Central memory CD8-positive, alpha-beta T cell (primary cell): ENCODE data around the gene HNRNPF.

Experiments used
- ATAC-seq: fragments of 150-1000 bp; cut with Tn5 transposase; replicated peaks from 2 replicates; pipeline ENCODE4 v1.10.0; 2022; ENCODE audit warnings: mild to moderate bottlenecking, moderate FRiP score, moderate number of reproducible peaks; ENCODE audit not compliant: poor library complexity, severe bottlenecking; ENCODE audit errors: extremely low read depth
- DNase-seq, 2 donors: peaks; one replicate each; pipeline ENCODE4 v3.0.0; 2021; ENCODE audit warnings: low spot score in 2 of 2
- H3K27ac Mint-ChIP-seq: one replicate; pipeline ENCODE4 v1.8.0; 2022; ENCODE audit warnings: low read depth, mild to moderate bottlenecking, moderate library complexity, mixed read lengths
- H3K27me3 Mint-ChIP-seq: one replicate; pipeline ENCODE4 v1.8.0; 2022; ENCODE audit warnings: mixed read lengths
- H3K36me3 Mint-ChIP-seq: one replicate; pipeline ENCODE4 v1.8.0; 2022; ENCODE audit warnings: mild to moderate bottlenecking, moderate library complexity, mixed read lengths; ENCODE audit not compliant: insufficient read depth
- H3K4me1 Mint-ChIP-seq: one replicate; pipeline ENCODE4 v1.8.0; 2022; ENCODE audit warnings: mixed read lengths
- H3K4me3 Mint-ChIP-seq: one replicate; pipeline ENCODE4 v1.8.0; 2022; ENCODE audit warnings: mild to moderate bottlenecking, moderate library complexity, mixed read lengths
- H3K9me3 Mint-ChIP-seq: one replicate; pipeline ENCODE4 v1.8.0; 2022; ENCODE audit warnings: mixed read lengths

Gene HNRNPF

GRCh38 chr10:43390759-43391158 is 18.2 kb downstream of the HNRNPF start:
- peaks cover 78% of the 10 kb centered on the region for H3K4me1 Mint-ChIP-seq
- no peaks in the 10 kb centered on the region for H3K9me3 Mint-ChIP-seq
- DNase-seq (no peak), ATAC-seq (peak; percentile 50)
- peak overlapping the region; percentile 5 for H3K4me3 Mint-ChIP-seq
- peaks cover 88% of the 10 kb centered on the region for H3K36me3 Mint-ChIP-seq
- peak overlapping the region; percentile 82 for H3K27ac Mint-ChIP-seq
- no peaks in the 10 kb centered on the region for H3K27me3 Mint-ChIP-seq

GRCh38 chr10:43390333-43390732 is 18.7 kb downstream of the HNRNPF start:
- Mint-ChIP-seq H3K27me3 (no peaks in the 10 kb centered on the region), H3K9me3 (no peaks in the 10 kb centered on the region), H3K4me3 (peak overlapping the region; percentile 5), H3K27ac (peak overlapping the region; percentile 82), H3K4me1 (peaks cover 76% of the 10 kb centered on the region), H3K36me3 (peaks cover 87% of the 10 kb centered on the region)
- no peak for ATAC-seq
- DNase-seq, result no peak

- Mint-ChIP-seq H3K27ac (peak overlapping the region; percentile 82), H3K27me3 (no peaks in the 10 kb centered on the region), H3K9me3 (no peaks in the 10 kb centered on the region), H3K4me3 (no peak overlapping the region), H3K4me1 (peaks cover 72% of the 10 kb centered on the region), H3K36me3 (peaks cover 83% of the 10 kb centered on the region)
- DNase-seq, result no peak
- ATAC-seq, result no peak
These were observed 19.1 kb downstream of the HNRNPF start for GRCh38 chr10:43389867-43390266.

- no peaks in the 10 kb centered on the region for H3K27me3 Mint-ChIP-seq
- peaks cover 66% of the 10 kb centered on the region for H3K36me3 Mint-ChIP-seq
- H3K4me3 Mint-ChIP-seq, result no peak overlapping the region
These were observed 21.3 kb downstream of the HNRNPF start for GRCh38 chr10:43387678-43388032.

GRCh38 chr10:43386981-43387677 is 21.9 kb downstream of the HNRNPF start:
- Mint-ChIP-seq H3K36me3 (peaks cover 62% of the 10 kb centered on the region), H3K4me1 (peaks cover 66% of the 10 kb centered on the region), H3K27ac (peak overlapping the region; percentile 89), H3K27me3 (no peaks in the 10 kb centered on the region), H3K4me3 (no peak overlapping the region), H3K9me3 (no peaks in the 10 kb centered on the region)
- DNase-seq (no peak), ATAC-seq (no peak)

More at GRCh38 chr10:43387678-43388032, 21.3 kb downstream of the HNRNPF start:
- ATAC-seq, result no peak
- no peak for DNase-seq
- Mint-ChIP-seq H3K4me1 (peaks cover 70% of the 10 kb centered on the region), H3K9me3 (no peaks in the 10 kb centered on the region), H3K27ac (peak overlapping the region; percentile 89)

GRCh38 chr10:43386549-43386948 is 22.4 kb downstream of the HNRNPF start:
- ATAC-seq (no peak), DNase-seq (no peak)
- Mint-ChIP-seq H3K9me3 (no peaks in the 10 kb centered on the region), H3K27me3 (no peaks in the 10 kb centered on the region), H3K4me1 (peaks cover 62% of the 10 kb centered on the region), H3K36me3 (peaks cover 56% of the 10 kb centered on the region), H3K4me3 (no peak overlapping the region), H3K27ac (peak overlapping the region; percentile 72)

- DNase-seq, result no peak
- no peaks in the 10 kb centered on the region for H3K27me3 Mint-ChIP-seq
- H3K4me1 Mint-ChIP-seq, result peaks cover 55% of the 10 kb centered on the region
- peaks cover 46% of the 10 kb centered on the region for H3K36me3 Mint-ChIP-seq
- no peak overlapping the region for H3K4me3 Mint-ChIP-seq
- peak overlapping the region; percentile 32 for H3K27ac Mint-ChIP-seq
- no peak for ATAC-seq
- no peaks in the 10 kb centered on the region for H3K9me3 Mint-ChIP-seq
These were observed 23.5 kb downstream of the HNRNPF start for GRCh38 chr10:43385412-43386004.

GRCh38 chr10:43384252-43385221 is 24.4 kb downstream of the HNRNPF start:
- Mint-ChIP-seq H3K27me3 (no peaks in the 10 kb centered on the region), H3K9me3 (no peaks in the 10 kb centered on the region), H3K27ac (peak overlapping the region; percentile 13), H3K4me1 (peaks cover 46% of the 10 kb centered on the region), H3K4me3 (no peak overlapping the region), H3K36me3 (peaks cover 37% of the 10 kb centered on the region)
- ATAC-seq, result no peak
- DNase-seq, result no peak

- no peak for DNase-seq
- Mint-ChIP-seq H3K4me1 (peaks cover 34% of the 10 kb centered on the region), H3K9me3 (no peaks in the 10 kb centered on the region), H3K36me3 (peaks cover 27% of the 10 kb centered on the region), H3K27ac (no peak overlapping the region), H3K27me3 (no peaks in the 10 kb centered on the region), H3K4me3 (no peak overlapping the region)
- ATAC-seq, result no peak
These were observed 25.6 kb downstream of the HNRNPF start for GRCh38 chr10:43383204-43383971.

GRCh38 chr10:43380610-43381222 is 28.3 kb downstream of the HNRNPF start:
- no peaks in the 10 kb centered on the region for H3K27me3 Mint-ChIP-seq
- no peaks in the 10 kb centered on the region for H3K9me3 Mint-ChIP-seq
- no peak for DNase-seq
- H3K4me1 Mint-ChIP-seq, result peaks cover 15% of the 10 kb centered on the region
- H3K27ac Mint-ChIP-seq, result no peak overlapping the region
- no peak overlapping the region for H3K4me3 Mint-ChIP-seq
- H3K36me3 Mint-ChIP-seq, result peaks cover 4% of the 10 kb centered on the region
- ATAC-seq, result no peak

GRCh38 chr10:43377424-43377883 is 31.5 kb downstream of the HNRNPF start:
- H3K4me3 Mint-ChIP-seq, result no peak overlapping the region
- DNase-seq (no peak), ATAC-seq (no peak)
- no peaks in the 10 kb centered on the region for H3K27me3 Mint-ChIP-seq
- no peaks in the 10 kb centered on the region for H3K36me3 Mint-ChIP-seq
- H3K27ac Mint-ChIP-seq, result no peak overlapping the region
- peaks cover 11% of the 10 kb centered on the region for H3K4me1 Mint-ChIP-seq
- H3K9me3 Mint-ChIP-seq, result no peaks in the 10 kb centered on the region
